WERI-Rb-1 (cell line): ENCODE data around the gene PHC2.

Source experiments
- DNase-seq: peaks from one replicate; pipeline ENCODE4 v3.0.0-alpha.2; 2020
- H3K27ac ChIP-seq: fragments of 250-450 bp; sonication (Bioruptor Pico); 2 replicates; pipeline ENCODE4 v1.5.1; 2020; ENCODE audit warnings: mild to moderate bottlenecking, moderate library complexity
- H3K27me3 ChIP-seq: fragments of 250-450 bp; sonication (Bioruptor Pico); 2 replicates; pipeline ENCODE4 v1.5.1; 2021; ENCODE audit warnings: mild to moderate bottlenecking, low read depth, moderate library complexity; ENCODE audit not compliant: insufficient read depth, severe bottlenecking
- H3K36me3 ChIP-seq: fragments of 250-450 bp; sonication (Bioruptor Pico); 2 replicates; pipeline ENCODE4 v1.5.1; 2020; ENCODE audit warnings: mild to moderate bottlenecking, moderate library complexity
- H3K4me3 ChIP-seq: 2 replicates; pipeline ENCODE4 v1.5.1; 2011; ENCODE audit warnings: low read depth, mild to moderate bottlenecking, control low read depth, low read length
- H3K9me3 ChIP-seq: fragments of 250-450 bp; sonication (Bioruptor Pico); 2 replicates; pipeline ENCODE4 v1.5.1; 2021; ENCODE audit warnings: mild to moderate bottlenecking, moderate library complexity; ENCODE audit not compliant: severe bottlenecking
- CTCF ChIP-seq: IDR thresholded peaks from 2 replicates; pipeline ENCODE4 v1.5.1; 2011; ENCODE audit warnings: low read depth, mild to moderate bottlenecking, control low read depth, inconsistent platforms, low read length

The PHC2 gene

DNA sequence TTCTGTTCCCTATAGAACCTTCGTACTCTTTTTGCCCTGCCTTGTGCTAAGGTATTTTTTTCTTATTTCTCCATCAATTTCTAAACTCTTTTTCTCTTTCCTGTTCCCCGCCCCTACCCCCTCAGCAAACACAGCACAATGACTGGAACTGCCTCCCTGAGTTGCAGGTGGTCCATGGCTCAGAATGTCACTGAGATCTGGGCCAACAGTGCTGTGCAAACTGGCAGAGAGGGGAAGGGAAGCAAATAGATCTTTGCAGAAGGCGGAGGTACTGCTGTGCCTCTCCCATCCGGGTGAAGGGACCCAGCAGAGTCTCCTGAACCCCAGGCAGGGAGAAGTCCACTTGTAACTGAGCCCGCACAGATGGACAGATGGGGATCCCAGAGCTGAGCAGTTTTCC lies 77.4 kb downstream of the PHC2 start:
- no peaks in the 10 kb centered on the region for H3K27me3 ChIP-seq
- TF ChIP-seq CTCF: no peak
- DNase-seq: no peak

DNA sequence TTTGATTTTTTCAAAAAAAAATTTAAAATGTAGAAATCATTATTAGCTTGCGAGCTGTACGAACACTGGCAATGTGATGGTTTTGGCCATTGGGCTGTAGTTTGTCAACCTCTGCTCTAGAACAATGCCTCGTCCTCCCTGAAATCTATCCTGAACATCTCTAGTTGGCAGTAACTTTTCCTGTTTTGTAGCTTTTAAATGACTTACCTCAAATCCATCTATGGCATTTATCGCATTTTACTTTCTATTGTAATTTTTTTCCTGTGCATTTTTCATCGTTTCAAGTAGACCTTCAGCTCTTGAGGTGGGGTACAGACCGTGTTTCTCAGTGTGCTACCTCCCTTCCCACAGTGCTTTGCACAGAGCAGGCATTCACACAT lies 79.6 kb downstream of the PHC2 start:
- H3K27me3 ChIP-seq: no peaks in the 10 kb centered on the region
- peaks cover 48% of the 10 kb centered on the region for H3K36me3 ChIP-seq
- no peak for TF ChIP-seq CTCF
- peak overlapping the region; percentile 99; the same call in 1 of the 2 replicates for H3K27ac ChIP-seq
- H3K4me3 ChIP-seq: peak overlapping the region; percentile 71
- peaks cover 2% of the 10 kb centered on the region for H3K9me3 ChIP-seq
- no peak for DNase-seq

More for the DNA sequence above, 77.4 kb downstream of the PHC2 start:
- Histone ChIP-seq H3K36me3 (peaks cover 25% of the 10 kb centered on the region), H3K4me3 (no peak overlapping the region), H3K27ac (no peak overlapping the region), H3K9me3 (peaks cover 2% of the 10 kb centered on the region)

- Histone ChIP-seq H3K36me3 (peaks cover 51% of the 10 kb centered on the region), H3K4me3 (peak overlapping the region; percentile 71), H3K27me3 (no peaks in the 10 kb centered on the region), H3K9me3 (peaks cover 2% of the 10 kb centered on the region), H3K27ac (peak overlapping the region; percentile 99)
- TF ChIP-seq CTCF: no peak
- no peak for DNase-seq
Observed at GRCh38 chr1:33350611-33351280, 80.1 kb downstream of the PHC2 start.

GRCh38 chr1:33349778-33350610 lies 80.9 kb downstream of the PHC2 start:
- no peaks in the 10 kb centered on the region for H3K27me3 ChIP-seq
- H3K36me3 ChIP-seq: peaks cover 58% of the 10 kb centered on the region
- H3K4me3 ChIP-seq: peak overlapping the region; percentile 71
- TF ChIP-seq CTCF: no peak
- H3K27ac ChIP-seq: peak overlapping the region; percentile 99
- peak; percentile 87 for DNase-seq
- peaks cover 2% of the 10 kb centered on the region for H3K9me3 ChIP-seq

GRCh38 chr1:33349081-33349759 lies 81.7 kb downstream of the PHC2 start:
- Histone ChIP-seq H3K4me3 (peak overlapping the region; percentile 97), H3K36me3 (peaks cover 61% of the 10 kb centered on the region), H3K27me3 (no peaks in the 10 kb centered on the region), H3K9me3 (peaks cover 2% of the 10 kb centered on the region), H3K27ac (peak overlapping the region; percentile 95)
- TF ChIP-seq CTCF: no peak
- DNase-seq: peak; percentile 36
